Immature natural killer cell (primary cell): ENCODE data around the gene SLC7A8. TPM values are rescaled to one million over a fixed set of nuclear protein-coding genes. Genes with fewer than 3 reads are reported as not detected.
"Not testable (repeated sequence)": the region's sequence is repeated elsewhere in the genome, so short reads cannot be mapped to it uniquely, and the experiment has no call there.

ENCODE experiments used
- DNase-seq, 3 donors: peaks; one replicate each; pipeline ENCODE4 v3.0.0; 2022; ENCODE audit warnings: mixed read lengths in 1 of 3
- H3K27ac Mint-ChIP-seq, 6 donors: one replicate each; pipeline ENCODE4 v1.8.0; 2020; ENCODE audit warnings: mixed read lengths in 6 of 6, mild to moderate bottlenecking in 5 of 6, inconsistent platforms in 4 of 6, moderate library complexity in 3 of 6
- H3K27me3 Mint-ChIP-seq, 3 donors: one replicate each; pipeline ENCODE4 v1.8.0; 2020 to 2021; ENCODE audit warnings: low read depth in 3 of 3, mild to moderate bottlenecking in 3 of 3, mixed read lengths in 3 of 3, moderate library complexity in 3 of 3, inconsistent platforms in 1 of 3
- H3K36me3 Mint-ChIP-seq, 3 donors: one replicate each; pipeline ENCODE4 v1.8.0; 2020; ENCODE audit warnings: mixed read lengths in 3 of 3, inconsistent platforms in 2 of 3, mild to moderate bottlenecking in 2 of 3
- H3K4me1 Mint-ChIP-seq, 2 donors: one replicate each; pipeline ENCODE4 v1.8.0; 2020; ENCODE audit warnings: inconsistent platforms in 2 of 2, mild to moderate bottlenecking in 2 of 2, mixed read lengths in 2 of 2, moderate library complexity in 1 of 2
- H3K4me3 Mint-ChIP-seq, 5 donors: one replicate each; pipeline ENCODE4 v1.8.0; 2020; ENCODE audit warnings: mild to moderate bottlenecking in 5 of 5, mixed read lengths in 5 of 5, inconsistent platforms in 3 of 5, moderate library complexity in 3 of 5
- H3K9me3 Mint-ChIP-seq, 6 donors: one replicate each; pipeline ENCODE4 v1.8.0; 2020; ENCODE audit warnings: mild to moderate bottlenecking in 6 of 6, mixed read lengths in 6 of 6, inconsistent platforms in 4 of 6, moderate library complexity in 3 of 6
- polyA plus RNA-seq, 3 donors: library from polyadenylated mRNA; unstranded; fragments of 300-500 nt; fragmentation: Illumina TruSeq; gene quantifications; one replicate each; pipeline ENCODE4 v1.2.3, GENCODE V29; 2021

SLC7A8 gene
- polyA plus RNA-seq, 3 donors from 2014 or later, result 0.45 TPM; not detected in 2

DNA sequence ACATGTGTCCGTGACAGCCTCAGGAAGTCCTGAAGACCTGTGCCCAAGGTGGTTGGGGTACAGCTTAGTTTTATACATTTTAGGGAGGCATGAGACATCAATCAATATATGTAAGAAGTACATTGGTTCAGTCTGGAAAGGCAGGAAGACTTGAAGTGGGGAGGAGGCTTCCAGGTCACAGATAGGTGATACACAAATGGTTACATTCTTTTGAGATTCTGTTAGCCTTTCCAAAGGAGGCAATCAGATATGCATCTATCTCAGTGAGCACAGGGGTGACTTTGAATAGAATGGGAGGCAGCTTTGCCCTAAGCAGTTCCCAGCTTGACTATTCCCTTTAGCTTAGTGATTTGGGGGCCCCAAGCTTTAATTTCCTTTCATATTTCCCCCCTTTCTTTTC, 15.7 kb upstream of the SLC7A8 start:
- DNase-seq, H3K4me3 Mint-ChIP-seq, H3K9me3 Mint-ChIP-seq, H3K27me3 Mint-ChIP-seq, H3K36me3 Mint-ChIP-seq, H3K27ac Mint-ChIP-seq, H3K4me1 Mint-ChIP-seq: not testable (repeated sequence)

DNA sequence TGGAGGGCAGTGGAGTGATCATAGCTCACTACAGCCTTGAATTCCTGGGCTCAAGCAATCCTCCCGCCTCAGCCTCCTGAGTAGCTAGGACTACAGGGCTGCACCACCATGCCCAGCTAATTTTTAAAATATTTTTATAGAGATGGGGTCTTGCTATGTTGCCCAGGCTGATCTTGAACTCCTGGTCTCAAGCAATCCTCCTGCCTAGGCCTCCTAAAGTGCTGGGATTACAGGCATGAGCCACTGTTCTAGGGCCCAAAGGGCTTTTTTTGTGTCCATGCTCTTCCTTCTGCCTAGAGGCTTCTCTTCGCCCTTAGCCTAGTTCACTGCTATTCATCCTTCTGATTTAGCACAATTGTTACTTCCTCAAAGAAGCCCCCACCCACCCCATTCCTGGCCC, 13.0 kb upstream of the SLC7A8 start:
- not testable (repeated sequence) for H3K9me3 Mint-ChIP-seq, H3K4me1 Mint-ChIP-seq, H3K36me3 Mint-ChIP-seq, DNase-seq, H3K4me3 Mint-ChIP-seq, H3K27ac Mint-ChIP-seq
- H3K27me3 Mint-ChIP-seq, result peaks cover 0 to 12% (median 0%) of the 10 kb centered on the region in 3 donors

DNA sequence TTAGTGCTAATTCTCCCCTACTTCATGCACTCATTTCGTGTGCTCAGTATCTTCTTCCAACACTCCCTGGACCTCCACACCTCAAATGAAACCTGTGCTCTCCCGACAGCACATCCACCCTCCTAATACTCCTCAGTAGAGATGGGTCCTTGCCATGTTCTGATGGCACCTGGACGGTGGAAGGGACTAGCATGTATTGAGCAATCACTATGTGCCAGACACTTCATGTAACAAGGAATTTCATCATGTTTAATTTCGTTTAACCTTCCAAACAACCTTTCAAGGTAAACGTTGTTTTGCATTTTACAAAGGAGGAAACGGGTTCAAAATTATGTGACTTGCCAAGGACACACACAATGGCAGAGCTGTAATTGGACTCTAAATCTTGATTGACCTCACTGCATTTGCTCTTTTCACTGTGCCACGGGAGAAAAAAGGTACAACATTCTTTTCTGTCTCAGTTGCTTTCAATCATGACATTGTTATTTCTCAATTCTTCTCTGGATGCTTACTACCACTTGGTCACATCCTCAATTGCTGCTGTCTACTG, 12.2 kb upstream of the SLC7A8 start:
- H3K4me1 Mint-ChIP-seq, result no peaks in the 10 kb centered on the region
- H3K9me3 Mint-ChIP-seq, result no peaks in the 10 kb centered on the region
- no peak for DNase-seq
- H3K4me3 Mint-ChIP-seq, result no peak overlapping the region
- H3K27ac Mint-ChIP-seq, result no peak overlapping the region
- peaks cover 0 to 12% (median 0%) of the 10 kb centered on the region in 3 donors for H3K27me3 Mint-ChIP-seq
- no peaks in the 10 kb centered on the region for H3K36me3 Mint-ChIP-seq

GRCh38 chr14:23193432-23193831, 10.0 kb upstream of the SLC7A8 start:
- H3K36me3 Mint-ChIP-seq, result no peaks in the 10 kb centered on the region
- H3K27ac Mint-ChIP-seq, result no peak overlapping the region
- no peaks in the 10 kb centered on the region for H3K4me1 Mint-ChIP-seq
- DNase-seq, result no peak
- peaks cover 0 to 10% (median 0%) of the 10 kb centered on the region in 3 donors for H3K27me3 Mint-ChIP-seq
- no peak overlapping the region for H3K4me3 Mint-ChIP-seq
- no peaks in the 10 kb centered on the region for H3K9me3 Mint-ChIP-seq

DNA sequence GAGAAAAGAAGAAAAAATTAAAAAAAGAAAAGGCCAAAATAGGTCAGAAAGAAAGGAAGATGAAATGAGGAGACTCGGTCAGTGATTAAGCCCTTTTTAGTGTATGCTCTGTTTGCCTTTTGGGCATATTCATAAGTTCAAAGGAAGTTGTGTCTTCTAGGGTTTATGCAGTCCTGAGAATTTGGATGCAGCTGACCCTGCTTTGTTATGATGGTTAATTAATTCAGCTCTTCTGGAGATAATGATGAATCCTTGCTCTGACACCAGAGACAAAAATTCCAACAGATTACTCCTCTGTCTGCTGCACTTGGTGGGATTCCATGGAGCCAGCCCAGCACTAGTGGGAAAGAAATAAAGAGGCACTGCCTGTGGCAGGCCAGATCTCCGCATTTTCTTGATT, 4.5 kb upstream of the SLC7A8 start:
- Mint-ChIP-seq H3K27me3 (peaks cover 0 to 8% (median 2%) of the 10 kb centered on the region in 3 donors), H3K36me3 (no peaks in the 10 kb centered on the region), H3K4me1 (no peaks in the 10 kb centered on the region), H3K4me3 (no peak overlapping the region), H3K27ac (no peak overlapping the region), H3K9me3 (no peaks in the 10 kb centered on the region)
- no peak for DNase-seq

- Mint-ChIP-seq H3K27me3 (peaks cover 0 to 7% (median 2%) of the 10 kb centered on the region in 3 donors), H3K4me1 (no peaks in the 10 kb centered on the region), H3K9me3 (no peaks in the 10 kb centered on the region), H3K4me3 (no peak overlapping the region), H3K27ac (no peak overlapping the region), H3K36me3 (no peaks in the 10 kb centered on the region)
- DNase-seq, result peak in 1 of 3 donors; percentile 14
These were observed 3.6 kb upstream of the SLC7A8 start for GRCh38 chr14:23186913-23187654.

DNA sequence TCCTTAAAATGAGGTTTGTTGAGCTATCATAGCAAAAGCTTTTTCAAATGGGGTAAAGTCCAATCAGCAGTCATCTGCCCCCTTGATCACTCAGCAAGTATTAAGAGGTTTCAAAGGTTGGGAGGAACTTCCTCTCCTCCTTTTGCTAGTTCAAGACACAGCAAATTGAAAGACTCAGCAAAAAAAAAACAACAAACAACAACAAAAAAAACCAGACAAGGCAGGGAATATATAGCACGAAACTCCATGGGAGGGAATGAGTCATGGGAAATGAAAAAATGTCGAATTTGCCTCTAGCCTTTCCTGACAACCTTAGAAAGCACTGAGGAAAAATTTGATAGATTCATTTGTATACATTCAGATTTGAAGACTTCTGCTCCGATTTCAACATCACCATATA, 1.6 kb upstream of the SLC7A8 start:
- Mint-ChIP-seq H3K4me3 (no peak overlapping the region), H3K4me1 (peaks cover 0 to 2% of the 10 kb centered on the region in 2 donors), H3K27me3 (peaks cover 0 to 14% (median 8%) of the 10 kb centered on the region in 3 donors), H3K9me3 (no peaks in the 10 kb centered on the region), H3K27ac (no peak overlapping the region), H3K36me3 (no peaks in the 10 kb centered on the region)
- DNase-seq, result no peak

DNA sequence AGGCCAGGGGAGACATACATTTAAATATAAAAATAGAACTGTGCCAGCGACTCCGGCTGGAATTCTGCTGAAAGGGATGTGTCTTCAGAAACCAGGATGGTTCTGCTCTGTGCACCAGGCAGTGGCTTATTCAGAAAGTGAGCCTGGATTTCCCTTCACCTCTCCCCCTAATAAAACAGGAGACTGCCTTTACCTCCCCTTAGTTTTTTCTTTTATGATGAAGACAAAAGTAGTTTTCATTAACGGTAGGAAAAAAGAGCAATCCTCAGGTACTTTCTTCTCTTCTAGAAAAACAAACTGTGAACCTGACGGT, 346 bp downstream of the SLC7A8 start:
- DNase-seq, result no peak
- H3K27me3 Mint-ChIP-seq, result peaks cover 2 to 17% (median 14%) of the 10 kb centered on the region in 3 donors

DNA sequence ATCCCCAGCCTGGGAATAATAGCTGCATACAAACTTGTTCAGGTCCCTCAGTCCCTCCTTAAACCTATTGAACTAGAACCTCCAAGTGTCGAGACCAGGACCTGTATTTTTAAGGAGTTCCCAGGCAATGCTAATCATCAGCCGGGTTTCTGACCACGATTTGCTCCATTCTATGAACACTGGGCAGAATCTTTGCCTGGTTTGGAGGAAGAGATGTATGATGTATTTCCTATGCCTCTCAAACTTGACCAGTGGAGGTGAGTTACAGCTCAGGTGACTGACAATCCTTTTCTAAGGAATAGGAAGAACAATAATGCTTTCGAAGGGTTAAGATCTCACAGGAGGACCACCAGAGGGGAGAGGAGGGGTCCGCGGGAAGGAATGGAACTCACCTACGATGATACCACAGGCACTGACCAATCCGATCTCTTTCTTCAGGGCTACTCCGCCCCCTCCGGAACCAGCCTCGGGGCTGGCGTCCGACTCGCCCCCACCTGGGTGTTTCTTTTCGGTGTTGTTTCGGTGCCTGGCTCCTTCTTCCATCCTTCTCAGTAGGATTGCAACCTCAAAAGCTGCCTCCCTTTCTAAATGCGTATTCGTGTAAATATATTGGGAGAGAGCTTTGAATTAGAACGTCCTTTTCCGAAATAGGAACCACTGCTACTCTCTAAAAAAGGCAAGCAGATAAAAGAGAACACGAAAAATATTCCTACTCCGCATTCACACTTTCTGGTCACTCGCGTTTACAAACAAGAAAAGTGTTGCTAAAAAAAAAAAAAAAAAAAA, 895 bp downstream of the SLC7A8 start:
- Mint-ChIP-seq H3K27me3 (peaks cover 2 to 16% (median 14%) of the 10 kb centered on the region in 3 donors), H3K36me3 (no peaks in the 10 kb centered on the region), H3K9me3 (no peaks in the 10 kb centered on the region), H3K27ac (no peak overlapping the region), H3K4me3 (no peak overlapping the region), H3K4me1 (peaks cover 0 to 2% of the 10 kb centered on the region in 2 donors)
- DNase-seq, result peak; percentile 3 to 20 (median 14)

More for the DNA sequence above, 346 bp downstream of the SLC7A8 start:
- Mint-ChIP-seq H3K4me3 (no peak overlapping the region), H3K36me3 (no peaks in the 10 kb centered on the region), H3K9me3 (no peaks in the 10 kb centered on the region), H3K4me1 (peaks cover 0 to 2% of the 10 kb centered on the region in 2 donors), H3K27ac (no peak overlapping the region)

GRCh38 chr14:23181946-23182345, 1.5 kb downstream of the SLC7A8 start:
- no peak overlapping the region for H3K27ac Mint-ChIP-seq
- no peaks in the 10 kb centered on the region for H3K36me3 Mint-ChIP-seq

DNA sequence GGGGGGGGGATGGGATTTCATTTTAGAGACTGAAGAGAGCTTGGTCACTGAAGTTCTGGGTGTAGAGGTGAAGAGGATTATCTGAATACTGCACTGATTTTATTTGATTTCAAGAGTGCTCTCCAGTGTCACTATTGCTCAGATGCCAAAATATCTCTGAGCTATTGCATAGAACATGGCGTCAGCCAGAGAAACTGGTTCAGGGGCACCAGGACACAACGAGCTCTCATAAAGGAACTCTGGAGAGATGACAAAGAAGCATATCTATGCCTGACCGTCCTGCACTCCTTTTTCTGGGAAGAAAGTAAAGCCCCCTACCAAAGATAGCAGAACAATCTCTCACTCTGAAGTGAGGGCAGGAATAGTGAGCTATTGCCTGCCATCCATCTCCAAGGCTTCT, 2.0 kb downstream of the SLC7A8 start:
- Mint-ChIP-seq H3K27ac (no peak overlapping the region), H3K4me1 (peaks cover 0 to 2% of the 10 kb centered on the region in 2 donors), H3K9me3 (no peaks in the 10 kb centered on the region), H3K27me3 (peaks cover 2 to 16% (median 12%) of the 10 kb centered on the region in 3 donors), H3K4me3 (peak overlapping the region in 1 of 5 donors; percentile 15), H3K36me3 (no peaks in the 10 kb centered on the region)
- DNase-seq, result no peak

More at GRCh38 chr14:23181946-23182345, 1.5 kb downstream of the SLC7A8 start:
- Mint-ChIP-seq H3K4me1 (peaks cover 0 to 2% of the 10 kb centered on the region in 2 donors), H3K27me3 (peaks cover 2 to 16% (median 12%) of the 10 kb centered on the region in 3 donors), H3K4me3 (peak overlapping the region in 1 of 5 donors; percentile 15), H3K9me3 (no peaks in the 10 kb centered on the region)
- no peak for DNase-seq

DNA sequence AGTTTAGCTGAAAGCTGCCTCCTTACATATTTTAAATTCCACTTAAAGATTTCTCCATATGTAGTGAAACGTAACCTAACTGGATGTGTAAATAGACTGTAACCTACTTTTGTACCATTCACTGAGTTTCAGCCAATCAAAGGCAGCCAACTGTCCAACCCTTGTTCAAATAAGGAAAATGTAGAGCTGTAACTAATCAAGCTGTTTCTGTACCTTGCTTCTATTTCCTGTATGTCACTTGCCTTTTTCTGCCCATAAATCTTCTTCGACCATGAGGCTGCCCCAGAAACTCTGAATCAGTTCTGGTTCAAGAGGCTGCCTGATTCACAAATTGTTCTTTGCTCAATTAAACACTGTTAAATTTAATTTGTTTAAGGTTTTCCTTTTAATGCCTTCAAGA, 6.3 kb downstream of the SLC7A8 start:
- Mint-ChIP-seq H3K27ac (no peak overlapping the region), H3K9me3 (no peaks in the 10 kb centered on the region), H3K4me1 (peaks cover 0 to 2% of the 10 kb centered on the region in 2 donors), H3K36me3 (no peaks in the 10 kb centered on the region), H3K27me3 (peaks cover 4 to 24% (median 12%) of the 10 kb centered on the region in 3 donors), H3K4me3 (no peak overlapping the region)
- no peak for DNase-seq

DNA sequence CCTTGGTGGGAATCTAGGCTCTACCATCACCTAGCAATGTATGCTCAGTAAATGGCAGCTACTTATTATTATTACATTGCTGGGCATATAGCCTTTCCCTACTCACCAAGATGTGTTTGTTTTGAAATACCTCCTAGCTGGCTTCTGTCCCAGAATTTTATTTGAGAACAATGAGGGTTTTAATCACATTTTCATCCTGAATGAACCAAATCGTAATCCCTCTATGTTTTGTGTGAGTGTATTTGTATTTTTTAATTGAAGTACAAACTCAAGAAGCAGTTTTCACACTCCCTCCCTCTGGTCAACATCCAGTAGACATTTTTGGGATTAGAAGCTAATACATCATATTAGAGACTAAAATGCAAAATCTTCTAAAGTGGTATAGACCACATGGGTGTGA, 7.6 kb downstream of the SLC7A8 start:
- no peak for DNase-seq
- Mint-ChIP-seq H3K36me3 (no peaks in the 10 kb centered on the region), H3K27ac (no peak overlapping the region), H3K4me3 (no peak overlapping the region), H3K27me3 (peaks cover 4 to 24% (median 14%) of the 10 kb centered on the region in 3 donors), H3K9me3 (no peaks in the 10 kb centered on the region), H3K4me1 (no peaks in the 10 kb centered on the region)
